ENCODE measurements around the gene PRSS48.
"Not testable (repeated sequence)": the region's sequence is repeated elsewhere in the genome, so short reads cannot be mapped to it uniquely, and the experiment has no call there.

The PRSS48 gene

GRCh38 chr4:151318307-151319006 is 41.5 kb downstream of the PRSS48 start:
- no peak for DNase-seq (ENCODE audit: low read depth)

GRCh38 chr4:151319490-151319889 is 42.5 kb downstream of the PRSS48 start:
- no peak for DNase-seq (ENCODE audit: low read depth)

GRCh38 chr4:151321586-151321985 is 44.6 kb downstream of the PRSS48 start:
- DNase-seq (ENCODE audit: low read depth) = no peak

- DNase-seq (ENCODE audit: low read depth) = not testable (repeated sequence)
Measured at GRCh38 chr4:151322161-151322560, 45.2 kb downstream of the PRSS48 start.

- no peak for DNase-seq (ENCODE audit: low read depth)
Measured at GRCh38 chr4:151322570-151322969, 45.6 kb downstream of the PRSS48 start.

GRCh38 chr4:151323667-151324066 is 46.7 kb downstream of the PRSS48 start:
- DNase-seq (ENCODE audit: low read depth) = no peak

- DNase-seq (ENCODE audit: low read depth) = no peak
Measured at GRCh38 chr4:151324124-151324751, 47.3 kb downstream of the PRSS48 start.

- DNase-seq (ENCODE audit: low read depth) = no peak
Measured at GRCh38 chr4:151324752-151325110, 47.8 kb downstream of the PRSS48 start.

GRCh38 chr4:151325111-151325948 is 48.4 kb downstream of the PRSS48 start, which contains the start of gene SH3D19:
Gene SH3D19, minus strand, starts transcription at chr4:151325605. Its CDS starts 253 bp downstream, at chr4:151325352.
- no peak for DNase-seq (ENCODE audit: low read depth)

GRCh38 chr4:151325949-151326246 is 48.9 kb downstream of the PRSS48 start:
- no peak for DNase-seq (ENCODE audit: low read depth)

GRCh38 chr4:151329217-151330007 is 52.5 kb downstream of the PRSS48 start:
- DNase-seq (ENCODE audit: low read depth) = no peak

- no peak for DNase-seq (ENCODE audit: low read depth)
Measured at GRCh38 chr4:151331276-151332042, 54.5 kb downstream of the PRSS48 start.

GRCh38 chr4:151339467-151339866 is 62.5 kb downstream of the PRSS48 start:
- no peak for DNase-seq (ENCODE audit: low read depth)

GRCh38 chr4:151340751-151341385 is 63.9 kb downstream of the PRSS48 start:
- no peak for DNase-seq (ENCODE audit: low read depth)

Measured in GM04503 (cell line).